Astrocyte (in vitro differentiated cells and primary cell): ENCODE measurements around the gene KIF25. TPM values are rescaled to one million over a fixed set of nuclear protein-coding genes. Genes with fewer than 3 reads are reported as not detected.
A peak's percentile ranks its signal among the peaks of the same experiment; 100 is the strongest.

Experiments used
- DNase-seq: peaks from one replicate; pipeline ENCODE4 v3.0.0-alpha.2; 2010; ENCODE audit warnings: low read depth
- FAIRE-seq: peaks from 2 replicates; lab custom pipeline; 2011; peaks lifted over from hg19 to GRCh38; lab: Jason Lieb, UNC
- H2AFZ ChIP-seq: 2 replicates; pipeline ENCODE4 v1.6.0; 2012; ENCODE audit warnings: low read depth, low read length, inconsistent platforms
- H3K27ac ChIP-seq: 2 replicates; pipeline ENCODE4 v1.5.1; 2011; ENCODE audit warnings: low read depth, low read length, inconsistent platforms
- H3K27me3 ChIP-seq: 2 replicates; pipeline ENCODE4 v1.6.0; 2011; ENCODE audit warnings: low read length, inconsistent platforms; ENCODE audit not compliant: insufficient read depth
- H3K36me3 ChIP-seq: 2 replicates; pipeline ENCODE4 v1.5.1; 2011; ENCODE audit warnings: low read length, inconsistent platforms; ENCODE audit not compliant: insufficient read depth
- H3K4me1 ChIP-seq: 2 replicates; pipeline ENCODE4 v1.5.1; 2011; ENCODE audit warnings: low read length, inconsistent platforms; ENCODE audit not compliant: insufficient read depth
- H3K4me2 ChIP-seq: 2 replicates; pipeline ENCODE4 v1.6.0; 2012; ENCODE audit warnings: low read length, inconsistent platforms
- H3K4me3 ChIP-seq: 2 replicates; pipeline ENCODE4 v1.5.1; 2011; ENCODE audit warnings: low read depth, mild to moderate bottlenecking, low read length, inconsistent platforms; ENCODE audit not compliant: insufficient read depth
- H3K79me2 ChIP-seq: 2 replicates; pipeline ENCODE4 v1.6.0; 2012; ENCODE audit warnings: mild to moderate bottlenecking, low read length, inconsistent platforms; ENCODE audit not compliant: insufficient read depth
- H3K9ac ChIP-seq: 2 replicates; pipeline ENCODE4 v1.6.0; 2012; ENCODE audit warnings: mild to moderate bottlenecking, low read length, inconsistent platforms
- H3K9me3 ChIP-seq: 2 replicates; pipeline ENCODE4 v1.5.1; 2012; ENCODE audit warnings: low read depth, mild to moderate bottlenecking, low read length, inconsistent platforms; ENCODE audit not compliant: insufficient read depth
- H4K20me1 ChIP-seq: 2 replicates; pipeline ENCODE4 v1.6.0; 2012; ENCODE audit warnings: low read length, inconsistent platforms; ENCODE audit not compliant: insufficient read depth
- H3K27ac Mint-ChIP-seq: one replicate; pipeline ENCODE4 v1.8.0; 2021; ENCODE audit warnings: mild to moderate bottlenecking, mixed read lengths; ENCODE audit not compliant: unreplicated experiment
- H3K27me3 Mint-ChIP-seq: one replicate; pipeline ENCODE4 v1.8.0; 2021; ENCODE audit warnings: low read depth, mixed read lengths; ENCODE audit not compliant: unreplicated experiment
- H3K36me3 Mint-ChIP-seq: one replicate; pipeline ENCODE4 v1.8.0; 2021; ENCODE audit warnings: low read depth, mixed read lengths; ENCODE audit not compliant: unreplicated experiment
- H3K4me1 Mint-ChIP-seq: one replicate; pipeline ENCODE4 v1.8.0; 2021; ENCODE audit warnings: low read depth, mixed read lengths; ENCODE audit not compliant: unreplicated experiment
- H3K4me3 Mint-ChIP-seq: one replicate; pipeline ENCODE4 v1.8.0; 2021; ENCODE audit warnings: mild to moderate bottlenecking, moderate library complexity, mixed read lengths; ENCODE audit not compliant: unreplicated experiment
- H3K9me3 Mint-ChIP-seq: one replicate; pipeline ENCODE4 v1.8.0; 2021; ENCODE audit warnings: mild to moderate bottlenecking, mixed read lengths; ENCODE audit not compliant: unreplicated experiment
- CTCF ChIP-seq: IDR thresholded peaks from 2 replicates; pipeline ENCODE4 v1.5.1; 2011; ENCODE audit warnings: low read depth, mild to moderate bottlenecking, inconsistent platforms, low read length, moderate library complexity; ENCODE audit not compliant: insufficient read depth
- EZH2 ChIP-seq: IDR thresholded peaks from 2 replicates; pipeline ENCODE4 v1.6.1; 2012; ENCODE audit warnings: mild to moderate bottlenecking, low read length, inconsistent platforms; ENCODE audit not compliant: insufficient read depth
- total RNA-seq: library from RNA; stranded (reverse); gene quantifications from 2 replicates; pipeline ENCODE4 v1.2.1, GENCODE V29; 2021

KIF25 gene
- total RNA-seq, 1 donor from 2014 or later = not detected

DNA sequence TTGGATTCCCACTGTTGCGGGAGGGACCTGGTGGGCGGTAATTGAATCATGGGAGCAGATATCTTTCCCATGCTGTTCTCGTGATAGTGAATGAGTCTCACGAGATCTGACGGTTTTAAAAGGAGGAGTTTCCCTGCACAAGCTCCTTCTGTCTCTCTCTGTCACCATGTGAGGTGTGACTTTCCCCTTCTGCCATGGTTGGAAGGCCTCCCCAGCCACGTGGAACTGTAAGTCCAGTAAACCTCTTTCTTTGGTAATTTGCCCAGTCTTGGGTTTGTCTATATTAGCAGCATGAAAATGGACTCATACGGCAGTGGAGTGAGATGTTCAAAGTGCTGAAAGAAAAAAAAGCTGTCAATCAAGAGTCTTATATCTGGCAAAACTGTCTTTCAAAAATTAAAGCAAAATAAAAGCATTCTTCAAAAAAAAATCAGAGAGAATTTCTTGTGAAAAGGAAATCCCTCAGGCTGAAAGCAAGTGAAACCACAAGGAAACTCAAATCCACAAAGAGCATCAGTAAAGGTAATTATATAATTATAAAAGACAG is 15.5 kb upstream of the KIF25 start:
- H3K9me3 Mint-ChIP-seq = peaks cover 4% of the 10 kb centered on the region
- FAIRE-seq (no peak), DNase-seq (no peak)
- no peaks in the 10 kb centered on the region for H3K4me1 ChIP-seq
- peaks cover 4% of the 10 kb centered on the region for H3K36me3 Mint-ChIP-seq
- no peak overlapping the region for H3K4me2 ChIP-seq
- no peak for TF ChIP-seq EZH2
- no peak for TF ChIP-seq CTCF
- H3K27me3 ChIP-seq = no peaks in the 10 kb centered on the region
- no peak overlapping the region for H2AFZ ChIP-seq
- H3K4me3 ChIP-seq = no peak overlapping the region
- no peak overlapping the region for H3K9ac ChIP-seq
- no peaks in the 10 kb centered on the region for H4K20me1 ChIP-seq
- H3K27ac ChIP-seq = no peak overlapping the region
- H3K27me3 Mint-ChIP-seq = peaks cover 2% of the 10 kb centered on the region
- H3K9me3 ChIP-seq = no peaks in the 10 kb centered on the region
- H3K79me2 ChIP-seq = no peaks in the 10 kb centered on the region
- peaks cover 13% of the 10 kb centered on the region for H3K4me1 Mint-ChIP-seq
- no peaks in the 10 kb centered on the region for H3K36me3 ChIP-seq
- peak overlapping the region; percentile 72 for H3K27ac Mint-ChIP-seq
- H3K4me3 Mint-ChIP-seq = no peak overlapping the region

DNA sequence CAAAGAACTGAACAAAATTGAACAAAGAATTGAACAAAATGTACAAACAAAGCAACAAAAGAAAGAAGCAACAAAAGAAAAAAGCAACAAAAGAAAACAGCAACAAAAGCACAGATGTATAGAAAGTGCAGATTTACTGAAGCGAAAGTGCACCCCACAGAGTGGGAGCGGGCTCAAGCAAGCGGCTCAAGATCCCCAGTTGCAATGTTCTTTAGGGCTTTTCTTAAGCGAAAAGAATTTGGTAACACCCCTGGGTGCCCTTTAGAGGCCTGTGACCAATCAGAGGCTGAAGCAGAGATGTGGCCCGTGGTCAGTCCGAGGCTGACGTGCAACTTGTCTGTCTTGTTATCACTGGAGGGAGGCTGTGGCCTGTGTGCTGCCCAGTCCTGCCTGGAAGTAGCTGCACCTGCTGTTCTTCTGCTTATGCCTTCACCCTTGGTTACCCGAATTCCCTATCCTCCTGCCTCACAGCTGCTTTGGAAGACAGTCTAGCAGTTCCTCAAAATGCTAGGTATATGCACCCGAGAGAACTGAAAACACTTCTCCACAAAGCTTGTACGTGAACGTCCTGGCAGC is 13.2 kb upstream of the KIF25 start:
- H3K4me1 ChIP-seq = no peaks in the 10 kb centered on the region
- no peak overlapping the region for H3K4me3 ChIP-seq
- H3K36me3 ChIP-seq = no peaks in the 10 kb centered on the region
- FAIRE-seq = no peak
- no peaks in the 10 kb centered on the region for H4K20me1 ChIP-seq
- H3K9me3 ChIP-seq = no peaks in the 10 kb centered on the region
- no peak overlapping the region for H2AFZ ChIP-seq
- H3K9ac ChIP-seq = no peak overlapping the region
- Mint-ChIP-seq H3K4me1 (peaks cover 13% of the 10 kb centered on the region), H3K4me3 (no peak overlapping the region), H3K27me3 (peaks cover 2% of the 10 kb centered on the region), H3K27ac (no peak overlapping the region), H3K9me3 (peaks cover 4% of the 10 kb centered on the region), H3K36me3 (peaks cover 4% of the 10 kb centered on the region)
- no peak for DNase-seq
- TF ChIP-seq CTCF = no peak
- no peak for TF ChIP-seq EZH2
- H3K27me3 ChIP-seq = no peaks in the 10 kb centered on the region
- H3K79me2 ChIP-seq = no peaks in the 10 kb centered on the region
- H3K4me2 ChIP-seq = no peak overlapping the region
- H3K27ac ChIP-seq = no peak overlapping the region

DNA sequence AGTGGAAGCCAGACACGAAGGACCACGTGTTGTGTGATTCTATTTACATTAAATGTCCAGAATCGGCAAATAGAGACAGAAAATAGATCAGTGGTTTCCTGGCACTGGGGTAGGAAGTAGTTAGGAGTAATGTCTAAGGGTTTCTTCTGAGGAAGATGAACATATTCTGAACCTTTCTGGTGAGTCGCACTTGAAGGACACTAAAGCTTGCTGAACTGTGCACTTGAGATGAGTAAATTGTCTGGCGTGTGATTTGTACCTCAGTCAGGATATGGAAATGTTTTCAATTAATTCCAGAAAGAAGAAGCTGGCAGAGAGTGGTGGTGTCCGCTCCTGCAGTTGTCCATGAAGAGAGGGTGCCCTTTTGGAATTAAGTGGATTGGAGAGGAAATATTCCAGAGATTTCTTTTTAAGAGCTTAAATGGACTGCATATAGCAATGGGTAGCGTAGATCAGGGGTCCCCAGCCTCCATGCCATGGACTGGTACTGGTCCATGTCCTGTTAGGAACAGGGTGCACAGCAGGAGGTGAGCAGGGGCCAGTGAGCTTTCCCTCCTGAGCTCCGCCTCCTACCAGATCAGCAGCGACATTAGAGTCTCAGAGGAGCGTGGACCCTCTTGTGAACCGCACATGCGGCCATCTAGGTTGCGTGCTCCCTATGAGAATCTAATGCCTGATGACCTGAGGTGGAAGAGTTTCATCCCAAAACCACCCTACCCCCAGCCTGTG is 12.4 kb upstream of the KIF25 start:
- peaks cover 4% of the 10 kb centered on the region for H3K36me3 Mint-ChIP-seq
- H3K9ac ChIP-seq = no peak overlapping the region
- peaks cover 2% of the 10 kb centered on the region for H3K27me3 Mint-ChIP-seq
- peaks cover 13% of the 10 kb centered on the region for H3K4me1 Mint-ChIP-seq
- no peaks in the 10 kb centered on the region for H3K27me3 ChIP-seq
- no peak for FAIRE-seq
- no peak overlapping the region for H2AFZ ChIP-seq
- H4K20me1 ChIP-seq = no peaks in the 10 kb centered on the region
- H3K27ac Mint-ChIP-seq = no peak overlapping the region
- no peak overlapping the region for H3K4me3 Mint-ChIP-seq
- H3K79me2 ChIP-seq = no peaks in the 10 kb centered on the region
- no peaks in the 10 kb centered on the region for H3K36me3 ChIP-seq
- DNase-seq = no peak
- no peaks in the 10 kb centered on the region for H3K4me1 ChIP-seq
- no peak overlapping the region for H3K4me2 ChIP-seq
- no peak overlapping the region for H3K27ac ChIP-seq
- H3K4me3 ChIP-seq = no peak overlapping the region
- no peak for TF ChIP-seq EZH2
- no peak for TF ChIP-seq CTCF
- no peaks in the 10 kb centered on the region for H3K9me3 ChIP-seq
- peaks cover 4% of the 10 kb centered on the region for H3K9me3 Mint-ChIP-seq
